Colon (tissue), 2 donors: Measurements from ENCODE around the gene AGAP1.
A peak's percentile ranks its signal among the peaks of the same experiment; 100 is the strongest.

Experiments used
- FAIRE-seq: peaks from 2 replicates; lab custom pipeline; 2012; peaks lifted over from hg19 to GRCh38; lab: Jason Lieb, UNC
- donor health status: control.
- donor health status: control.

AGAP1 gene

DNA sequence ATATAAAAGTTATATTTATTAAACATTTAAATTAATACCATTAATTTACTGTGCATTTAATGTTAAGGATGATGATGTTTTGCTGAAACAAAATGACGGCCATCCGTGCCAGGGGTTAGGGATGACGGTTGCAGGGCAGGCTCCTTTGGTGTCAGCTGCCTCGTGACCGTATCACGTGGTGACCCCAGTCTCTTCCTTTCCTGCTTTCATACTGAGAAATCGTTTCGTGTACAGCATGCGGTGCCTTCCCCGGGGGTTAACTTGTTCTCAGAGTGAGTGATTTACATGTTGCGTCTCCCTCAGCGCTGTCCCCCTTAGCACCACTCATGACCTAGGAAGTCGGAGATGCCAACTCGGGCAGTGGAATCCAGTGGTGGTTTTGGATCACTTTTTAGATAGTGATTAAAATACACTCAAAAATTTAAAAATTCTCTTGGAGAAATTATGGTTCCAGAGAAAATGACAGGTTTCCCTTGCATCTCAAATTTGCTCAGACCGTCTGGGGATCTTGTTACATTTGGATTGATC lies 383.5 kb downstream of the AGAP1 start:
- FAIRE-seq, result no peak

DNA sequence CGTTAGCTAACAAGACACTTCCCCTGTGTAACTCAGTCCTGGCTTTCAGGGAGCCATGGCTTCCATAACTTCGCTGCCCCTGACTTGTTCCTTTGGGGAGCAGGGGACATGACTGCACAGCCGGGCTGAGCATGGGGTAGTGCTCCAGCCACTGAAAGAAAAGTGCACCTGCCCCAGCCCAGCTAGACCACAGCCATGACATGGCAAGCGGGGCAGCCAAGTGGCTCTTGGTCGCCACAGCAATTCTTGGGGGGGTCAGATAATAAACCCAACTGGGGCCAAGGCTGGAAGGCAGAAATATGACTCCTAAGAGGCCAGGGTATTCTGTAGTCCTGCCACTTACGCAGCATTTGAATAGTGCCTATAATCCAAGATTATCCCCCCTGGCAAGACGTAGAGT lies 385.3 kb downstream of the AGAP1 start:
- no peak for FAIRE-seq

DNA sequence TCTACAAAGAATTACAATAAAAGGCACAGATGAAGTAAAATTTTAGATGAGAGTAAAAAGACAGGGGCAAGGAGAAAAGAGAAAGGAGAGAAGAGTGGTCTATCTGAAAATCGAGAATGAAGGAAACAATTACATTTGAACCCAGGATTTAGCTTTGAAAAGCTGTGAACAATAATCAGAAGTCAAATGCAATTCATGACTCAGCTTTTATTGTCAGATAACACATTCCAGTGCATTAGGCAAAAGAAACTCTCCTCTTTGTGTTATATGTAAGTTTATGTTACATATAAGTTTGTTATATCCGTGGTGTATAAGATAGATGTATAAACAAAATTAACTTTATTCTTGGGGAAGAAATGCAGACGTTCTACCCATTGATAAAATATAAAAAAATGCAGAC lies 389.8 kb downstream of the AGAP1 start:
- no peak for FAIRE-seq

DNA sequence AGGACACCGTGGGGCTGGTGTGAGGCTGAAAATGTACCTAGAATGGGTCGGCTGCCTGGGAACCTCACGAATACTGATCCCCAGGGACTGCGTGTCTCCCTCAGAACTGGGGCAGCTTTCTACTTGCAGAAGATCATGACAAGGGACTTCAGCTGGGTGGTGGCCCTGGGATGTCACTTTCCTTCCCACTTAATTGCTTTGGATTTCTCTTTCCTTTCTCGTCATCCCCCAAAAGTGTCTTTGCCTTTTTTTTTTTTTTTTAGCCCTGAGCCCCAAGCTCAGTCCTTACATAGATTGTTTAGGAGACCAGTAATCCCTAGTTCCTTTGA lies 395.4 kb downstream of the AGAP1 start:
- FAIRE-seq, result no peak

DNA sequence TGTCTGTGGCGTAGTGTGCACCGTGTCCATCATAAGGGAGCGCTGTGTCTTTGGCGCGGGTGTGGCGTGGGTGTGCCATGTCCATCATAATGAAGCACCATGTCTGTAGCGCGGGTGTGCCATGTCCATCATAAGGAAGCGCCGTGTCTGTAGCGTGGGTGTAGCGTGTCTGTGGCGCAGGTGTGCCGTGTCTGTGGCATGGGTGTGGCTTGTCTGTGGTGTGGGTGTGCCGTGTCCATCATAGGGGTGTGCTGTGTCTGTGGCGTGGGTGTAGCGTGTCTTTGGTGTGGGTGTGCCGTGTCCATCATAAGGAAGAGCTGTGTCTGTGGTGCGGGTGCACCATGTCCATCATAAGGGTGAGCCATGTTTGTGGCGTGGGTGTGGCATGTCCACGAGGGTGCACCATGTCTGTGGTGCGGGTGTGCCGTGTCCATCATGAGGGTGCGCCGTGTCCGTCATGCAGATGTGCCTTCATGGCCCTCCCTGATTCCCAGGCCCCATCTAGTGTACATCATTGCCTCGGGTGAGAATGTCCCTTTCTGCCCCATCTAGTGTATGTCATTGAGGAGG lies 399.4 kb downstream of the AGAP1 start:
- FAIRE-seq, result no peak

DNA sequence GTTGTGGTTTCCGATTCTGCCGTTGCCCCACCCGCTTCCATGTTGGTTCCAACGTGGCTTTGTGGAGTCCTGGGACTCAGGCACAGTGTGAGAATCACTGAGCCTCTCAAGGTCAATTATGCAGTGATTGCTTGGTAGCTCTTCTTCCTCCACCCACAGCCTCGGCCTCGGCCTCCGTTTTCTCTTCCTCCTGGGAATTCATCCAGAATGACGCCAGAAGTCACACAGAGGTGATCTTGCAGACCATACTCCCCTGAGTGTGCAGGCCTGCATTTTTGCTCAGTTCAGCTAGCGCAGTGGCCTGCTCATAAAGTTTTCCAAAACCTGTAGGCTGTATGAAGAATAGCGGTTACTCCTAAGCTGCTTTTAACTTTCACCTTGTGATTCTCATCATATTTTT lies 401.0 kb downstream of the AGAP1 start:
- FAIRE-seq, result no peak

DNA sequence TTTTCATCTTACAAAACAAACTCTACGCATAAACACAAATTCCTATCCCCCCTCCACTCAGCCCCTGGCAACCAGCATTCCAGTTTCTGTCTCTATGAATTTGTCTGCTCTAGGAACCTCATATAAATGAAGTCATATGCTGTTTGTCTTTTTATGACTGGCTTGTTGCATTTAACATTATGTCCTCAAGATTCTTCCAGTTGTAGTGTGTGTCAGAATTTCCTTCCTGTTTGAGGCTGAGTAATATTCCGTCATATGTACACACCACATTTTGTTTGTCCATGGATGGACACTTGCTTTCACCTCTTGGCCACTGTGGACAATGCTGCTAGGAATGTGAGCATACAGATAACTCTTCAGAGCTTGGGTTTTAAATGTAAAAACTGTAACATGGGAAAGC lies 402.2 kb downstream of the AGAP1 start:
- no peak for FAIRE-seq

DNA sequence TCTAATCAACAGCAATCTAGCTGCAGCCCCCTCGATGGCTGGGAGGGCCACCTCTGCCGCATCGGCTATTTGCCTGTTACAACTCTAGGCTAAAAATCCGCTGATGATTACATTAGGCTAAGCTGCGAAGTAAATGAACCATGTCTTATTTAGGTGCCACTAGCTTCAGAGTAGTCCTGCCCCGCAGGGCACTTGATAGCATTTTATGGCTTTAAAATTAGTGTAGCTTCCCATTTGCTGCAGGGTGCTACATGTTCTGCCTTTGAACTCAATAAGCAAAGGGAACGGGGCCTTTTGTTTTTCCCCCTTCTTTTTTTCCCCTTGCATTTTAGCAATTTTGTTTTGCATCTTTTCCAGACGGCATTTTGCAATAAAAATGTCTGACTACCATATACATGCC lies 404.1 kb downstream of the AGAP1 start:
- no peak for FAIRE-seq

DNA sequence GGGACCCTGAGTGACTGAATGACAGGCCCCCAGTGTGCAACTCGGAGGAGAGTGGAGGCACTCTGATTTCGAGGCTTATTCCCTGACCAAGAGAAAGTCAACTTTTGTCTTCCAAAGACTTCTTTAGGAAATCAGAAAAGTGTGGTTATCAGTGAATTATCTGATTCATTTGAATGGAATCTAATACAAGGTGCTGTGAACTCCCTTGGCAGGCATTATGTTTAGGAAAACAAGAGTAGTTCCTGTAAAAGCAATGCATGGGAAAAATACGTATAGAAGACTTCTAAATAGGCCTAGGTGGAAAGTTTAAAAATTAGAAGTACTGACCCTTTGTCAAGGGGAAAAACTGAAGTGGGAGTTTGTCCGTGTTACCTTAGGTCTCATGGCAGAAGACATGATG lies 404.9 kb downstream of the AGAP1 start:
- no peak for FAIRE-seq

DNA sequence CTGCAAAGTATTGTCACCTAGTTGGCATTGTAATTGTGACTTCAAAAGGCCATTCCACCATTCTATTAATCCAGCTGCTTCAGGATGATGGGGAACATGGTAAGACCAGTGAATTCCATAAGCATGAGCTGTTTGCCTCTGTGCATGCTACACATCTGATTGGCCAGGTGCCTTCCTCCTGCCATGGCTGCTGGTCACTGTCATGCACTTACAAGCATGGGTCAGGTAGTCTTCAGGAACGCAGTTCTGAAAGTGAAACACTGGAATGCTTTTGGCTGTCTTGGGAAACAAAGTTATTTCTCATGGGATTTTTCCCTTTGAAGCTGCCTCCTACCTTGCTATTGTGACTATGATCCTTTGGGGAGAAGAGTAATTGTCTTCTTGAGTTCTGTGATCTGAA lies 406.8 kb downstream of the AGAP1 start:
- no peak for FAIRE-seq

DNA sequence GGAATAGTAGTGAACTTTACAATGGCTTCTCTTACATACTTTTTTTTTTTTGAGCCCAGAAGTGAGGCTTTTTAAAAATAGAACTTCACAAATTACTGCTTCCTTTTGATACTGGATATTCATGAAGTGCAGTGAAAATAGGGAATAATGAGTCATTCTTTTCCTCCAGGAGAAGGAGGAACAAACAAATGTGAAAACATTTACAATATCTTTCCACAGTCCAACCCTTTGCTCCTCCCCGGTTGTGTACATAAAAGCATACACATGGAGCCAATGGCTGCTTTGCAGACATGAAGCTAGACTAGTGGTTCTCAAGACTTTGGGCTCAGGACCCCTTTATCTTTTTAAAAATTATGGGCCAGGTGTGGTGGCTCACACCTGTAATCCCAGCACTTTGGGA lies 407.4 kb downstream of the AGAP1 start:
- no peak for FAIRE-seq

DNA sequence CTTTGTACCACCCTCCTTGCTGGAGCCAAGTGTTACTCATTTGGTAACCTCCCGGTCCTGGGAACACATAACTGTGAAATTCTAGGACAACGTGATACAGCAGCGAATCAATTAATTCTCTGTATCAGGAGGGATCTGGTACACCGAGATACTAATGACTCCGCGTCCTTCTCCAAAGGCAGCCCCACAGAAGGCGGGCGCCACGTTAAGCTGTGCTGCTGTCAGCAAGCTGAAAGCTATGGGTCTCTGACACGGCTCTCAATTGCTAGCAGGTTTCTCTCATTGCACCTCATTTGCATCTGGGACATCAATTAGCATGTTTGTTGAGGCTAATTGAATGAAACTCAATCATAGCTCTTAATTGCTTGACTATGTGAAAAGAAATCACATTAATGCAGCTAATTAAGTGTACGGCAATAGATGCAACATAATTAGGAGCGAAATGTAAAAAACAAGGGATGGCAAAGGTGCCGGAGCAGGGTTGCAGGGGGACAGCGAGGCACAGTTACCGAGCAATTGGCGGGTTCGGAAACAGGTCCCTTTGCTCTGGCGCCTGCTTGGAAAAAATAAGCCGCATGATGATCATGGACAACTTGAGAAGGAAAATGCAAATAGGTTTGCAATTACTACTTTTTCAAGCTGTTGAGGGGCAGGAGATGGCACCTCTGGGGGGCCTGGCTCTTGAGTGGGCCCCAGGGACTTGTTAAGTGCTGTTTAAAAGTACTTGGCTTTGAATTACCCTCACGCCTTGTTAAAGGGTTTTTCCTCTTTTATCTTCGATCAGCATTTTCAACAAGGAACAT lies 410.1 kb downstream of the AGAP1 start:
- no peak for FAIRE-seq

DNA sequence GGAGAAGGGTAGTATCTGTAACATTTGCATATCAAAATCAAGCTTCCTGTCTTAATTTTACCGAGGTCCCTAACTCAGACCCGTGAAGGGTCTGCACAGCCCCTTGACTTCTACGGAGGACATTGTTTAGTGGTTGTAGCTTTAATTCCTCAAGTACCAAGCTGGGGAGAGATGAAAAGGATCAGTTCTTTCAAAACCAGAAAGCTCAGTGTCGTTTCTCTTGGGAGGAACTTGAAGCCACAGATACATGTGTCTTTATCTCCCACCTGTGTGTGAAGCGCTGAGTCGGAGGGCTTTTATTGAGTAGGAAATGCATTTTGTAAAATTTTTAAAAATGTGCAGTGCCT lies 410.7 kb downstream of the AGAP1 start:
- no peak for FAIRE-seq

DNA sequence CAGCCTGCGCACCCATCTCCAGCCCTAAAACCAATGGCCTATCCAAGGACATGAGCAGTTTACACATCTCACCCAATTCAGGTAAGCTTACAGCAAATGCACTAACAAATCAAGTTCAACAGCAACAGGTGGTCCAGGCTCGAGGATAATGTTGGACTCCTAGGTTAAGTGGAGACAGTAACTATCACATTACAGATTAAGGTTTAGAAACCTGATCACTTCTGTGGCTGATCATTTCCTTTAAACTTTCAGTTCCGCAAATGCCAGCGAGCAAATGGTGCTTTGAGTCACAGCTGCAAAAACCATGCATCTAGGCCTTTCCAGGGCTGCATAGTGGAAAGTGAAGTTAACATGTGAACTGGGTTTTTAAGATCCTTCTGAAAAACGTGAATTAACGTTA lies 415.0 kb downstream of the AGAP1 start:
- FAIRE-seq, result no peak

DNA sequence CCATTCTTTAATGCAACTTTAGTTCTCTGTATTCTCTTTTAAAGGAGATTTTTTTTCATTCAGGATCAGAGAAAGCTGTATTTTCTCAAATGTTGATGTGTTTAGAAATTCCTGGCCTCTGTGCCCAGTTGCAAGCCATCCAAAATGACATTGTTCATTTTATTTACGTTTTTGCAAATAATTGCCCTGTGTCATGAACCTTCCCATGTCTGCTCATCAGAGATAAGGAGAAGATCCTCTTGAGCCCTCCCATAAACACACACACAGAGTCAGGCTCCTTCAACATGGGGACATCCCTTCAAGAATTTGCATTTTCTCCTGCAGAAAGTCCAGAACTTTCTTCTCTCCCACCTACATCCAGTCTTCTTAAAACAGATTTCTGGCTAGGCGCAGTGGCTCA lies 415.5 kb downstream of the AGAP1 start:
- no peak for FAIRE-seq

DNA sequence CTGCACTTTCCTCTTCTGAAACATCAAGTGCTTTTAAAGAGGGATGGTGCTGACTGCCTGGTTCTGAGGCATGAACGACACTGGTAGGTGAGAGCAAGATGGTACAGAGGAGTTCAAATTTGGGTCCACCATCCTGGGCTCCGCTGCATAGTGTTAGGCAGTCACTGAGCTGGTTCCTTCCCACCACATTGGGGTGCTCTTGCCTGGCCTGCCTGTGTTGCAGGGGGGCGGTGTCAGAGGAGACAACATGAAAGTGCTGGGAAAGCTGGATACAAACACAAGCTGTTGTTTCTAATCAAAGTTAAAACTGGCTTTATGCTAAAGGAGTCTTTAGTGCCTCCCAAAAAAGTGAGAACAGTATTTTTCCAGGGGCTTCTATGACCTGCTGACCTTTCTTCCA lies 416.2 kb downstream of the AGAP1 start:
- no peak for FAIRE-seq

DNA sequence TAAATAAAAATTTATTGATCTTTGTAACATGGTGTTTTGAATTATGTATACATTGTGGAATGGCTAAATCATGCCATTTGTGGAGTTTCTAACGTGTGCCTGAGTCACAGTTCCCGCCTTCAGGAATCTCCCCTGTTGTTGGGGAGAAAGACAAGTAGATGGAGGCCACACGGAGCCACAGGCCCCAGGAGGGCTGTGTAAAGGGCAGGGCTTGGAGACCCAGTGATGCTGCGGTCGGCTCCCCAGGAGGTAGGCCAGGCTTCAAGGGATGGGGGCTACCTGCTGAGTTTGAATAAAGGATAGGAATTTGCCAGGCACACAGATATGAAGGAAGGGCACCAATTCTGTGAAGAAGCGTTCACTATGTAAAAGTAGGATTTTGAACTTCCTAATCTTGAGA lies 417.3 kb downstream of the AGAP1 start:
- FAIRE-seq, result no peak

DNA sequence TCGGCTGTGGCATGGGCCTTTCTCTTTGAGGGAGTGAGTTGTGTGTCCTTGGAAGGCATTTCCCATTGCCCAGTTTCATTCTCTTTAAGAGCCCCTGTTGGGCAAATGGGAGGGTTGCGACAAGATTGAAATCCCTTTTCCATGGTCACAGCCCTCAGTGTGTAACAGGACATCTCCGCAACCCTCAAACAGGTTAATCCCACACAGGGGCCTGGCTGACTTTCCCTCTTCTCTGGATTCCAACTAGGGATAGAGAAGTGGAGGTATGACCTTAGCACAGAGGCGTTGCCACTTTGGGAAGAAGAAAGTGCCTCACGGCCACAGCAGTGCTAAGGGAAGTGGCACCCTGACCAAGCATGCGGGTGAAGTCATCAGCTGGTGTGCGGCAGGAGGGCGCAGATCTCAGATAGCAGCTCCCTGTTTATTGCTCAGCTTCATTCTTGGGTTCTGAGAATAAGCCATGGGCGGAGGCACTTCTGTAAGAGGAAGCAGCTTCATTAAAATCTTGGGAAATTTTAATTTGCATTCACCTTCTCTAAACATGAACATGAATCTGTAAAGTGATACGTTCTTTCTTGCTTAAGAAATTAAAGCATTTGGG lies 417.9 kb downstream of the AGAP1 start:
- FAIRE-seq, result no peak

DNA sequence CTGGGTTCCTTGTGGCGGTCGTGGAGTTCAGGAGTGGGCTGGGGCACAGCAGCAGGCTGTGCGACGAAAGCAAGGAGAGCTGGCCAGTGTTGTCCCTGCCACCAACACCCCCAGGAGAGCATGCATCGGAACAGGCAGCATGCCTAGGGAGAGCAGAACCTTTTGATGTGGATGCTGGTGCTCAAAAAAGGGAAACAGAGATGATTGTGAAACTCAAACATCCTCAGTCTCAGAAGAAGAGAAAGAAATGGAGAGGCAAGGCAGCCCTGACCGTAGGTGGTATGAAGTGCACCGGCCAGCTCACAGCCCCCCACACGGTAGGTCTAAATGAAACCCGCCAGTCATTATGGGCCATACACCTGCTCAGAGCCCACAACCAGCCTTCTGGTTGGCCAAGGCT lies 420.9 kb downstream of the AGAP1 start:
- no peak for FAIRE-seq

DNA sequence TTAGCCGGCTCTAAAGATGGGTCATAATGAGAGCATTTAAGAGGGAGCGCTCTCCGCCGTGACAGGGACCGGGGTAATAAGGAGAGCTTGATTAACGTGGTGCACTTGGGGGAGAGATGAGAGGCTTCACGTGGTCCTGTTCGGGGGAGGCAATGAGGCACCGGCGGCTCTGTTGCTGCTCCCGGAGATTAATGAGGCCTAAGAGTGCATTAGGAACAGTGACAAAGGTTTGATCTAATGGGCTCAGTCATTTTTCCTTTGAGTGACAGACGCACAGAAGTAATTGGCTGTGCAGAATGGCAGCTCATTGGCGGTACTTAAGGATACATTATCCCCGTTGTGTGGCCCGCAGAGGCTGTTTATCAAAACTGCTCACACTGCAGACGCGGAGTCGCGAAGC lies 423.7 kb downstream of the AGAP1 start:
- no peak for FAIRE-seq

DNA sequence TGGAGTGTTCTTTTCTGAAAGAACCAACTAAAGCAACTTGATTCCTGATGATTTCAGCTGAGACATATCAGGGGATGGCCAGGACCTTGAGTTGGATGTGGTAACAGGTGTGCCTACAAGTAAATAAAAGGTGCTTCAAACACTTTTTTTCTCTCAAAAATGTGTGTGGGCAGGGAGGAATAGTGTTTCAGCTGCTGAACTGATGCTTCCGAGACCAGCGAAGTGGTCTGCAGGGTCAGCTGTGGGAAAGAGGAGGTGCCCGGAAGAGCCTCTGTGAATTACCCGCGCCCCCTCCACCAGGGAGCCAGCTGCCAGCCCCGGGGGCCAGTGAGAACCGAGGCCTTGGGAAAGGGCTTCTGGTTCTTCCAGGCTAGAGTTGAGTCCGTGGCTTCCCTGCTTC lies 425.0 kb downstream of the AGAP1 start:
- no peak for FAIRE-seq

DNA sequence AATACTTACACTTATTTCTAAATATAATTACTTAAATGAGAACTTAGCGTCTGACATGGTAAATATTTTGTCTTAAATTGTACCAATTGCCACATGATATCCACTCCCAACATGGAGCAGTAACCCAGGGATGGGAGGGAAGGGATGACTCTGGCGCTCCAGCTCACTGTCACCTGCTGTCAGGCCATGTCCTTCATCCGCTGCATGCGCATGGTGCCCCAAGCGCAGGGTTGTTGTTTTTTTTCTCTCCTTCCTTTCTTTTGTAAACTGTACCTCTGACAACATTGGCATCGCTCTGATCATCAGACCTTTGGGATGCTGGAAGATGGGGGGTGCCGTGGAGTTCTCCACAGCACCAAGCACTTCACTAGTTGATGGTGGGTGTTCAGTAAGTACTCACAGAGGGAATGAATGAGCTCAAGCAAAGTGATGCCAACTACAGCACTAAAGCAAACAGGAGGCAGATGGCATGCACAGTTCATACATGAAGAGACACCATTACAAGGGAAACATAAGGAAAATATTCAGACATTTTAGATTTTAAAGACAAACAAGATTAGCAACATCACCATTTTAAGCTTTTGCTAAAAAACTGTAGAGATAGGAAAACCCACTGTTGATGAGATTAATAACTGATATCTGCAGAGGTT lies 426.5 kb downstream of the AGAP1 start:
- peak; percentile 10 for FAIRE-seq

DNA sequence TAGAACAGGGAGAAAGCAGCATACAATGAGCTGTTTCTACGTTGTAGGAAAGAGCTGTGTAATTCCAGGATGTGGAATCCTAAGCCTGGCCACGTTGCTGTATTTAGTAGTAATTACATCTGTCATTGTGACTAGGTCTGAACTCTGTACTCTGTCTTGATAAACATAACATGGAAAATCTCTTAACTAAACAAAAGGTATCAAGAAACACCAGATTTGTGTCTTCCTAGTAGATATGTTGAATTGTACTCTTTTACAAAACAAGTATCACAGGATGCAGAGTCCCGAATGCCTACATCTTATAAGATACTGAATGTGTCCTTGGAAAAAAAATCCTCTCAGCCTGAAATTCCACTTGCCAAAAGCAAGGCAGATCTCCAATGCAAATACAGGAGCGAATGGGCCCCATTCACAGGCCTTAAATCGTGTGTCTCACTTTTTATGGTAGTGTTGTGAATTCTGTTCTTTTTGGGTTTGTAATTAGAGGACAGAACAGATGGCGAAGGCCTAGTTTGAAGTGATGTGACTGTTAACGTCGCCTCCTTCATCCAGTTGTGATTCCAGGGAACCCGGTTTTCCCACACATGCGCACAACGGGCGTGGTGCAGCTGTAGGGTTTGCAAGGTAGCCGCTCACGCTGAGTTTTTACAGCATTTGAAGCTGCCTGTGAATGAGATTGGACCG lies 427.8 kb downstream of the AGAP1 start:
- no peak for FAIRE-seq
